ENCODE results near the gene NDUFA5.

NDUFA5 gene

GRCh38 chr7:123498031-123498430 lies 59.6 kb downstream of the NDUFA5 start:
- TF ChIP-seq POLR2A (IDR thresholded peaks at IDR 0.05; ENCODE audit: extremely low read depth, insufficient read length) (no peak), MYC (IDR thresholded peaks at IDR 0.05; ENCODE audit: low read depth, low read length) (no peak), MAX (IDR thresholded peaks at IDR 0.05; ENCODE audit: low read depth, low read length) (no peak)
- TF ChIP-seq, protein P1, sequence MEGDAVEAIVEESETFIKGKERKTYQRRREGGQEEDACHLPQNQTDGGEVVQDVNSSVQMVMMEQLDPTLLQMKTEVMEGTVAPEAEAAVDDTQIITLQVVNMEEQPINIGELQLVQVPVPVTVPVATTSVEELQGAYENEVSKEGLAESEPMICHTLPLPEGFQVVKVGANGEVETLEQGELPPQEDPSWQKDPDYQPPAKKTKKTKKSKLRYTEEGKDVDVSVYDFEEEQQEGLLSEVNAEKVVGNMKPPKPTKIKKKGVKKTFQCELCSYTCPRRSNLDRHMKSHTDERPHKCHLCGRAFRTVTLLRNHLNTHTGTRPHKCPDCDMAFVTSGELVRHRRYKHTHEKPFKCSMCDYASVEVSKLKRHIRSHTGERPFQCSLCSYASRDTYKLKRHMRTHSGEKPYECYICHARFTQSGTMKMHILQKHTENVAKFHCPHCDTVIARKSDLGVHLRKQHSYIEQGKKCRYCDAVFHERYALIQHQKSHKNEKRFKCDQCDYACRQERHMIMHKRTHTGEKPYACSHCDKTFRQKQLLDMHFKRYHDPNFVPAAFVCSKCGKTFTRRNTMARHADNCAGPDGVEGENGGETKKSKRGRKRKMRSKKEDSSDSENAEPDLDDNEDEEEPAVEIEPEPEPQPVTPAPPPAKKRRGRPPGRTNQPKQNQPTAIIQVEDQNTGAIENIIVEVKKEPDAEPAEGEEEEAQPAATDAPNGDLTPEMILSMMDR (IDR thresholded peaks at IDR 0.05; ENCODE audit: low read depth, low read length): no peak
- no peak for DNase-seq (ENCODE audit: low read depth)
- H3K4me3 ChIP-seq (ENCODE audit: low read depth, low read length): no peak overlapping the region

- DNase-seq (ENCODE audit: low read depth): peak; percentile 60
- TF ChIP-seq, protein P1 (IDR thresholded peaks at IDR 0.05; ENCODE audit: low read depth, low read length): peak; percentile 66
- TF ChIP-seq MYC (IDR thresholded peaks at IDR 0.05; ENCODE audit: low read depth, low read length): no peak
- no peak for TF ChIP-seq MAX (IDR thresholded peaks at IDR 0.05; ENCODE audit: low read depth, low read length)
- no peak for TF ChIP-seq POLR2A (IDR thresholded peaks at IDR 0.05; ENCODE audit: extremely low read depth, insufficient read length)
- H3K4me3 ChIP-seq (ENCODE audit: low read depth, low read length): no peak overlapping the region
These were observed 63.3 kb downstream of the NDUFA5 start for GRCh38 chr7:123494193-123494796.

GRCh38 chr7:123492485-123492884 lies 65.1 kb downstream of the NDUFA5 start:
- no peak for TF ChIP-seq MYC (IDR thresholded peaks at IDR 0.05; ENCODE audit: low read depth, low read length)
- TF ChIP-seq, protein P1 (IDR thresholded peaks at IDR 0.05; ENCODE audit: low read depth, low read length): peak; percentile 11
- H3K4me3 ChIP-seq (ENCODE audit: low read depth, low read length): no peak overlapping the region
- DNase-seq (ENCODE audit: low read depth): peak; percentile 29

Data from NB4 (cell line).